Ishikawa (cell line): ENCODE results near the gene GPR161.

Source experiments
- CREB1 ChIP-seq: IDR thresholded peaks from 2 replicates; pipeline ENCODE4 v1.6.1; 2012; ENCODE audit warnings: low read depth
- EGR1 ChIP-seq: IDR thresholded peaks from 2 replicates; pipeline ENCODE4 v1.6.1; 2012
- TCF12 ChIP-seq: IDR thresholded peaks from 2 replicates; pipeline ENCODE4 v1.6.1; 2012; ENCODE audit warnings: low read depth
- TF ChIP-seq, protein P1 (sequence below): IDR thresholded peaks from 2 replicates; pipeline ENCODE4 v1.6.1; 2012

DNA sequence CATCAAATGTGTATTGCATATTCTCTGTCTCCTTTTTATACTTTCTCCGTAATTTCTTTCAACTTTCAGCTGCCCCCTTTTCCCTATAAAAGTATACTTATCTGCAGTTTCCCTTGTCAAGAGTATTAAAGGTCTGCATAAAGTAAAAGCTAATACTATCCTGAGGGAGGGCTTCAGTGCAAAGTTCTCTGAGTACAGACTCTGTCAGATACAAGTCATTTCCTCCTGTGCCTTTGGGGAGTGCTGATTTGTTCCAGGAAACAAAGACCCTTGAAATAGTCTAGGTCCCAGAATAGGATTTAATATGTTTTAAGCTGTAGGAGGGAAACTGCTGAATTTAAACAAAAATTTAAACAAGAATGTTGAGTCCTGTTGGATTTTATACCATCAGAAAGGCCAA is 11.7 kb downstream of the GPR161 start:
- TF ChIP-seq EGR1, result no peak
- no peak for TF ChIP-seq CREB1
- TF ChIP-seq TCF12, result no peak
- TF ChIP-seq, protein P1, sequence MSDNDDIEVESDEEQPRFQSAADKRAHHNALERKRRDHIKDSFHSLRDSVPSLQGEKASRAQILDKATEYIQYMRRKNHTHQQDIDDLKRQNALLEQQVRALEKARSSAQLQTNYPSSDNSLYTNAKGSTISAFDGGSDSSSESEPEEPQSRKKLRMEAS, result no peak
